HCT116 (cell line): ENCODE results near the gene GPBAR1. TPM values are rescaled to one million over a fixed set of nuclear protein-coding genes. Genes with fewer than 3 reads are reported as not detected.

ENCODE experiments used
- ATAC-seq: fragments of 200-7000 bp; cut with Tn5 transposase; 2 replicates; pipeline ENCODE4 v1.9.1; 2020; ENCODE audit warnings: mild to moderate bottlenecking, moderate library complexity
- BruUV-seq: library from RNA; stranded (reverse); fragments of 400-500 nt; replicated peaks from 2 replicates; lab custom pipeline; 2021; lab: Mats Ljungman, UMichigan
- CTCF ChIA-PET: fragments of 300-600 bp; sonication (Branson Sonifier 250); formaldehyde crosslinking; loops from one replicate; lab custom pipeline; 2021; ENCODE audit warnings: antibody characterized with exemption; lab: Charles Lee
- POLR2A ChIA-PET: fragments of 300-600, 350-600 bp; sonication (Branson Sonifier 250); formaldehyde crosslinking; loops from one replicate; lab custom pipeline; 2021; ENCODE audit warnings: antibody characterized with exemption; lab: Charles Lee
- RAD21 ChIA-PET, 2 experiments: fragments of 300-600 bp; sonication (Branson Sonifier 250); formaldehyde crosslinking; loops; one replicate each; lab custom pipeline; 2023; ENCODE audit warnings: low total read pairs in 2 of 2; ENCODE audit not compliant: uncharacterized antibody in 2 of 2, unreplicated experiment in 2 of 2, low non-redundant PET in 1 of 2; lab: Charles Lee
- DNase-seq: peaks from one replicate; pipeline ENCODE4 v3.0.0-alpha.2; 2010; ENCODE audit warnings: low read depth, low spot score
- H2AFZ ChIP-seq: fragments of 200-600 bp; shearing (Covaris generic), sonication (generic); 2 replicates; pipeline ENCODE4 v1.6.1; 2017; ENCODE audit warnings: low read depth, mixed run types, mixed read lengths, antibody characterized with exemption, low read length; ENCODE audit not compliant: poor library complexity, severe bottlenecking
- H3K27ac ChIP-seq: 2 replicates; pipeline ENCODE4 v1.5.1; 2012; ENCODE audit warnings: low read depth, low read length
- H3K27me3 ChIP-seq: fragments of 200-600 bp; sonication (generic); 2 replicates; pipeline ENCODE4 v1.6.1; 2016; ENCODE audit warnings: mixed run types, low read length, mixed read lengths; ENCODE audit not compliant: insufficient read depth
- H3K36me3 ChIP-seq, 2 experiments: fragments of 200-500 bp in 1 of 2; fragments of 200-600 bp in 1 of 2; sonication (Bioruptor generic) in 1 of 2; sonication (generic) in 1 of 2; 2 replicates each; pipeline versions ENCODE4 v1.5.1 to v1.6.1; 2014 to 2016; ENCODE audit warnings: low read length in 2 of 2, inconsistent platforms in 1 of 2, mixed read lengths in 1 of 2, mixed run types in 1 of 2; ENCODE audit not compliant: insufficient read depth in 2 of 2, control insufficient read depth in 1 of 2
- H3K4me1 ChIP-seq, 2 experiments: fragments of 200-600 bp in 1 of 2; sonication (generic) in 1 of 2; 2 replicates each; pipeline versions ENCODE4 v1.5.1 to v1.6.1; 2012 to 2017; ENCODE audit warnings: low read length in 2 of 2, inconsistent platforms in 1 of 2, mild to moderate bottlenecking in 1 of 2, mixed read lengths in 1 of 2, mixed run types in 1 of 2, moderate library complexity in 1 of 2; ENCODE audit not compliant: insufficient read depth in 2 of 2, control insufficient read depth in 1 of 2
- H3K4me2 ChIP-seq: fragments of 200-600 bp; sonication (generic); 2 replicates; pipeline ENCODE4 v1.6.1; 2017; ENCODE audit warnings: mixed run types, low read length, mixed read lengths
- H3K4me3 ChIP-seq, 2 experiments: fragments of 200-600 bp in 1 of 2; sonication (generic) in 1 of 2; replicated peaks in 1 of 2; 2 replicates each; pipeline ENCODE4 v1.5.1; 2011 to 2016; ENCODE audit warnings: low read length in 2 of 2, control low read depth in 1 of 2, low read depth in 1 of 2, mild to moderate bottlenecking in 1 of 2, mixed read lengths in 1 of 2, mixed run types in 1 of 2
- H3K79me2 ChIP-seq: fragments of 200-600 bp; sonication (generic); 2 replicates; pipeline ENCODE4 v1.6.1; 2017; ENCODE audit warnings: mild to moderate bottlenecking, mixed run types, low read length, moderate library complexity, mixed read lengths; ENCODE audit not compliant: insufficient read depth
- H3K9ac ChIP-seq: fragments of 200-600 bp; sonication (generic); 2 replicates; pipeline ENCODE4 v1.6.1; 2016; ENCODE audit warnings: low read length, mixed read lengths
- H3K9me2 ChIP-seq: fragments of 200-600 bp; sonication (generic), shearing (Covaris generic); 2 replicates; pipeline ENCODE4 v1.6.1; 2017; ENCODE audit warnings: mixed run types, mild to moderate bottlenecking, moderate library complexity; ENCODE audit not compliant: insufficient read depth
- H3K9me3 ChIP-seq, 2 experiments: fragments of 200-500 bp in 1 of 2; fragments of 200-600 bp in 1 of 2; sonication (Bioruptor generic) in 1 of 2; sonication (generic) in 1 of 2; 2 replicates each; pipeline ENCODE4 v1.6.1; 2014 to 2017; ENCODE audit warnings: low read length in 2 of 2, mixed read lengths in 2 of 2, inconsistent platforms in 1 of 2, low read depth in 1 of 2, mild to moderate bottlenecking in 1 of 2, mixed run types in 1 of 2, moderate library complexity in 1 of 2; ENCODE audit not compliant: control insufficient read depth in 1 of 2, insufficient read depth in 1 of 2
- H4K20me1 ChIP-seq: fragments of 200-600 bp; sonication (generic), shearing (Covaris generic); 2 replicates; pipeline ENCODE4 v1.6.1; 2017; ENCODE audit warnings: mixed run types, mild to moderate bottlenecking, moderate library complexity; ENCODE audit not compliant: insufficient read depth
- ATF3 ChIP-seq: IDR thresholded peaks from 2 replicates; pipeline ENCODE4 v1.6.1; 2012
- CTCF ChIP-seq, 3 experiments: fragments of 200-600 bp in 1 of 3; sonication (generic) in 1 of 3; IDR thresholded peaks in 2 of 3; conservative IDR thresholded peaks in 1 of 3; 2 replicates each; pipeline ENCODE4 v1.5.1; 2012 to 2017; ENCODE audit warnings: low read depth in 2 of 3, low read length in 2 of 3, antibody characterized with exemption in 1 of 3, borderline replicate concordance in 1 of 3, control low read depth in 1 of 3, mild to moderate bottlenecking in 1 of 3, mixed read lengths in 1 of 3, mixed run types in 1 of 3, moderate library complexity in 1 of 3; ENCODE audit not compliant: insufficient read depth in 1 of 3
- ELF1 ChIP-seq: IDR thresholded peaks from 2 replicates; pipeline ENCODE4 v1.6.1; 2012; ENCODE audit warnings: low read depth, borderline replicate concordance
- EZH2phosphoT487 ChIP-seq: fragments of 200-600 bp; IDR thresholded peaks from 2 replicates; pipeline ENCODE4 v1.6.1; 2018; ENCODE audit warnings: antibody characterized with exemption, borderline replicate concordance
- JUND ChIP-seq: IDR thresholded peaks from 2 replicates; pipeline ENCODE4 v1.6.1; 2012
- MAX ChIP-seq: IDR thresholded peaks from 2 replicates; pipeline ENCODE4 v1.6.1; 2012
- SIN3A ChIP-seq: IDR thresholded peaks from 2 replicates; pipeline ENCODE4 v1.6.1; 2012; ENCODE audit warnings: low read depth
- ZBTB33 ChIP-seq: IDR thresholded peaks from 2 replicates; pipeline ENCODE4 v1.6.1; 2011; ENCODE audit warnings: mild to moderate bottlenecking, low read length, moderate library complexity; ENCODE audit not compliant: insufficient replicate concordance; ENCODE audit errors: extremely low read depth
- ZFX ChIP-seq: fragments of 450-650 bp; IDR thresholded peaks from 2 replicates; pipeline ENCODE4 v1.6.1; 2017
- intact Hi-C: fragments of 100-400 bp; cut with micrococcal nuclease; formaldehyde crosslinking; loops from 2 replicates; pipeline ENCODE4 v1.10.0; 2022
- total RNA-seq: library from RNA; stranded (reverse); gene quantifications from one replicate; pipeline ENCODE4 v1.2.1, GENCODE V29; 2021; ENCODE audit not compliant: unreplicated experiment

Gene GPBAR1
- total RNA-seq, 1 experiment from 2014 or later = 0.27 TPM

GRCh38 chr2:218252509-218253231 lies 8.1 kb upstream of the GPBAR1 start:
- no peaks in the 10 kb centered on the region for H3K79me2 ChIP-seq
- no peak overlapping the region for H3K9ac ChIP-seq
- H3K9me2 ChIP-seq = no peaks in the 10 kb centered on the region
- no TSS peak for BruUV-seq
- H3K4me2 ChIP-seq = no peak overlapping the region
- no peak overlapping the region for H3K4me3 ChIP-seq
- ChIA-PET POLR2A (no interaction called here), RAD21 (no interaction called here), CTCF (interaction anchor here (0.9 kb wide), 1 partner anchor 9 kb away, joined by 3 read pairs; no protein-coding TSS in a partner anchor)
- no peaks in the 10 kb centered on the region for H3K9me3 ChIP-seq
- H3K27me3 ChIP-seq = no peaks in the 10 kb centered on the region
- TF ChIP-seq ATF3 = no peak
- no peak for TF ChIP-seq CTCF (IDR thresholded peaks at IDR 0.05 in 2 of 3, conservative IDR thresholded peaks at IDR 0.05 in 1 of 3; ENCODE audit: borderline replicate concordance in 1 of 3, insufficient read depth in 1 of 3, low read depth in 2 of 3, low read length in 2 of 3)
- no peak for TF ChIP-seq ZFX
- no peak for TF ChIP-seq ZBTB33
- no peak for TF ChIP-seq ELF1
- no peak for TF ChIP-seq SIN3A
- no peak for TF ChIP-seq JUND
- no peak for TF ChIP-seq MAX
- no peak for TF ChIP-seq EZH2phosphoT487
- no peak overlapping the region for H2AFZ ChIP-seq
- no peak for ATAC-seq
- H4K20me1 ChIP-seq = no peaks in the 10 kb centered on the region
- intact Hi-C loops = no loop called here
- no peak overlapping the region for H3K27ac ChIP-seq
- H3K36me3 ChIP-seq = peaks cover 45 to 57% of the 10 kb centered on the region in 2 experiments; a peak in 3 of 4 replicates
- DNase-seq = no peak
- H3K4me1 ChIP-seq = no peaks in the 10 kb centered on the region; a peak in 1 of 4 replicates
